ENCODE data around the gene MTSS2. TPM values are rescaled to one million over a fixed set of nuclear protein-coding genes. Genes with fewer than 3 reads are reported as not detected.

Gene MTSS2
- 55.0 and 57.1 TPM in 2 replicates for total RNA-seq
- long read RNA-seq = 0 reads

DNA sequence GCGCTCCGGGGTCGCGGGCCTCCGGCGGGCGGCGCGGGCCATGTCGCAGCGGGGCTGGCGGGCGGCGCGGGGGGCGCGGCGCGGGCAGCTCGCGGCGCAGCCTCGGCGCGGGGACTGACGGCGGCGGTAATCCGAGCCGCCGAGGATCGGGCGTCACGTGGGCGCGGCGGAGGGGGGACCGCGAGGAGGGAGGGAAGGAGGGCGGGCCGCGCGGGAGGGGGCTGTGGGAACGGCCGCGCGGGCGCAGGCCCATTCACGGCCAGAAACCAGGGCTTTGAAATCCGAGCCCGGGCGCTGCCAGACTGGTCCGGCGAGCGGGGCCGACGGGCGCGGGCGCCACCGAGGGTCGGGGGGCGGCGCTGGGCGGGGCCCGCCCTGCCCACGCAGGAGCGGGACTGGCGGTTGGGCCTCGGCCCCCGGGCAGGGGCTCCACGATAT is at the start of gene MTSS2:
Gene MTSS2 (minus strand): TSS at position 116 of the 438 bp plus-strand sequence. CDS start 262 bp downstream, outside the sequence.
- DNase-seq (ENCODE audit: low spot score, unreplicated experiment) = peak; percentile 72
- Mint-ChIP-seq H3K4me1 (ENCODE audit: low read depth) (peaks cover 20% of the 10 kb centered on the region), H3K9me3 (ENCODE audit: low read depth) (no peaks in the 10 kb centered on the region), H3K4me3 (ENCODE audit: low read depth) (peak within 1 kb of the TSS; percentile 79), H3K27me3 (no peaks in the 10 kb centered on the region), H3K27ac (no peak within 1 kb of the TSS), H3K36me3 (ENCODE audit: insufficient read depth) (no peaks in the 10 kb centered on the region)
- TF ChIP-seq, protein P1, sequence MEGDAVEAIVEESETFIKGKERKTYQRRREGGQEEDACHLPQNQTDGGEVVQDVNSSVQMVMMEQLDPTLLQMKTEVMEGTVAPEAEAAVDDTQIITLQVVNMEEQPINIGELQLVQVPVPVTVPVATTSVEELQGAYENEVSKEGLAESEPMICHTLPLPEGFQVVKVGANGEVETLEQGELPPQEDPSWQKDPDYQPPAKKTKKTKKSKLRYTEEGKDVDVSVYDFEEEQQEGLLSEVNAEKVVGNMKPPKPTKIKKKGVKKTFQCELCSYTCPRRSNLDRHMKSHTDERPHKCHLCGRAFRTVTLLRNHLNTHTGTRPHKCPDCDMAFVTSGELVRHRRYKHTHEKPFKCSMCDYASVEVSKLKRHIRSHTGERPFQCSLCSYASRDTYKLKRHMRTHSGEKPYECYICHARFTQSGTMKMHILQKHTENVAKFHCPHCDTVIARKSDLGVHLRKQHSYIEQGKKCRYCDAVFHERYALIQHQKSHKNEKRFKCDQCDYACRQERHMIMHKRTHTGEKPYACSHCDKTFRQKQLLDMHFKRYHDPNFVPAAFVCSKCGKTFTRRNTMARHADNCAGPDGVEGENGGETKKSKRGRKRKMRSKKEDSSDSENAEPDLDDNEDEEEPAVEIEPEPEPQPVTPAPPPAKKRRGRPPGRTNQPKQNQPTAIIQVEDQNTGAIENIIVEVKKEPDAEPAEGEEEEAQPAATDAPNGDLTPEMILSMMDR (IDR thresholded peaks at IDR 0.05; ENCODE audit: unreplicated experiment) = no peak

DNA sequence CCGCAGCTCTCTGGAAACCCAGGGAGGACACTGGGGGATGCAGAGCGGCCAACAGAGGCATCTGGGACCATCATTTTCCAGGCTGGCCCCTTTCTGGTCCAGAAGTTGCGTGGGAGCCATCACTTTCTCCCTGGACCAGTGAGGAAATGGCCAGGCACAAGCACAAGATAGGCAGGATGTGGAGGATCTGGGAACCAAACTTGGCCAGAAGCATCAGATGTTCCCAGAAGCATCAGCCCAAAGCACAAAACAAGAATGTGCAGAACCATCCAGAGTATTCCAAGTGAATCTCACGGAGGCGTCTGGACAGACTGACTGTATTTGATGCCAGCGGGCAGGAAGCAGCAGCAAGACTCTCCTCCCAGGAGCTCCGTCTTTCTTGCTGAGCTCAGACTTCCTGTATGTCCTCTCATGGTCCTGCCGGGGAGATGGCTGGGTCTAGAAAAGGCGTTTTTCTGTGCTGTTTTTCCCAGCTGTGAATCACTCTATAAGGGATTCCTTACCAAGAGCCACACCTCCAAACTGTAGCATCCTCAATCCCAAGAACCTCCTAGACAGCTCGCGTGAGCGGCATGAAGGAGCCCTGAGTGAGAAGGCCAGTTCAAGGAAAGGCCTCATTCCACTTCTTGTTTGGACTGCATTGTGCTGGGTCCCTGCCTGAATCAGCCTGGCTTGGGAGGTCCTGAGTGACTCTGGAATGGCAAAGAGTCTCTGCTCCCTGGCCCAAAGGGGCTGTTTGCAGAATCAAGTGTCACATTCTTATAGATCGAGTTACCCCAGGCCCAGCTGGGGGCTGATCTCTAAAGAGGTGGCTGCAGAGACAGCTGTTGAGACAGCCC is 49.5 kb upstream of the MTSS2 start:
- Mint-ChIP-seq H3K27me3 (no peaks in the 10 kb centered on the region), H3K9me3 (ENCODE audit: low read depth) (no peaks in the 10 kb centered on the region), H3K4me3 (ENCODE audit: low read depth) (no peak overlapping the region), H3K36me3 (ENCODE audit: insufficient read depth) (peaks cover 9% of the 10 kb centered on the region), H3K27ac (no peak overlapping the region), H3K4me1 (ENCODE audit: low read depth) (no peaks in the 10 kb centered on the region)
- TF ChIP-seq, protein P1 (IDR thresholded peaks at IDR 0.05; ENCODE audit: unreplicated experiment) = no peak
- DNase-seq (ENCODE audit: low spot score, unreplicated experiment) = no peak

GRCh38 chr16:70734522-70735095 is 48.8 kb upstream of the MTSS2 start:
- Mint-ChIP-seq H3K4me1 (ENCODE audit: low read depth) (no peaks in the 10 kb centered on the region), H3K4me3 (ENCODE audit: low read depth) (no peak overlapping the region), H3K27me3 (no peaks in the 10 kb centered on the region), H3K9me3 (ENCODE audit: low read depth) (no peaks in the 10 kb centered on the region), H3K27ac (no peak overlapping the region), H3K36me3 (ENCODE audit: insufficient read depth) (peaks cover 9% of the 10 kb centered on the region)
- no peak for DNase-seq (ENCODE audit: low spot score, unreplicated experiment)
- TF ChIP-seq, protein P1 (IDR thresholded peaks at IDR 0.05; ENCODE audit: unreplicated experiment) = no peak

GRCh38 chr16:70730944-70731343 is 45.1 kb upstream of the MTSS2 start:
- Mint-ChIP-seq H3K27me3 (no peaks in the 10 kb centered on the region), H3K9me3 (ENCODE audit: low read depth) (no peaks in the 10 kb centered on the region), H3K27ac (peak overlapping the region; percentile 69), H3K4me3 (ENCODE audit: low read depth) (no peak overlapping the region), H3K4me1 (ENCODE audit: low read depth) (peaks cover under 1% of the 10 kb centered on the region), H3K36me3 (ENCODE audit: insufficient read depth) (peaks cover 7% of the 10 kb centered on the region)
- no peak for DNase-seq (ENCODE audit: low spot score, unreplicated experiment)
- TF ChIP-seq, protein P1 (IDR thresholded peaks at IDR 0.05; ENCODE audit: unreplicated experiment) = no peak

GRCh38 chr16:70730031-70730430 is 44.2 kb upstream of the MTSS2 start:
- TF ChIP-seq, protein P1 (IDR thresholded peaks at IDR 0.05; ENCODE audit: unreplicated experiment) = no peak
- Mint-ChIP-seq H3K9me3 (ENCODE audit: low read depth) (no peaks in the 10 kb centered on the region), H3K27ac (no peak overlapping the region)

More at GRCh38 chr16:70730031-70730430, 44.2 kb upstream of the MTSS2 start:
- no peak for DNase-seq (ENCODE audit: low spot score, unreplicated experiment)
- no peaks in the 10 kb centered on the region for H3K27me3 Mint-ChIP-seq
- H3K4me3 Mint-ChIP-seq (ENCODE audit: low read depth) = no peak overlapping the region
- peaks cover 7% of the 10 kb centered on the region for H3K36me3 Mint-ChIP-seq (ENCODE audit: insufficient read depth)
- peaks cover 5% of the 10 kb centered on the region for H3K4me1 Mint-ChIP-seq (ENCODE audit: low read depth)

Measured in progenitor cell of endocrine pancreas (in vitro differentiated cells).